Hepatocyte (in vitro differentiated cells): ENCODE results near the gene ANKRD13D. TPM values are rescaled to one million over a fixed set of nuclear protein-coding genes. Genes with fewer than 3 reads are reported as not detected.

ENCODE experiments used
- DNase-seq: peaks from one replicate; pipeline ENCODE4 v3.0.0-alpha.2; 2016; ENCODE audit warnings: low spot score
- H2AFZ ChIP-seq: fragments of 200-600 bp; sonication (generic); 2 replicates; pipeline ENCODE4 v1.6.0; 2016; ENCODE audit warnings: antibody characterized with exemption, mild to moderate bottlenecking
- H3K27ac ChIP-seq: fragments of 200-600 bp; sonication (generic); 2 replicates; pipeline ENCODE4 v1.5.1; 2016; ENCODE audit warnings: mild to moderate bottlenecking
- H3K27me3 ChIP-seq: fragments of 200-600 bp; sonication (generic); 2 replicates; pipeline ENCODE4 v1.6.1; 2016
- H3K36me3 ChIP-seq: fragments of 200-600 bp; sonication (generic); replicated peaks from 2 replicates; pipeline ENCODE4 v1.5.1; 2016; ENCODE audit warnings: low read depth; ENCODE audit not compliant: insufficient read depth
- H3K4me1 ChIP-seq: fragments of 200-600 bp; sonication (generic); 2 replicates; pipeline ENCODE4 v1.5.1; 2016; ENCODE audit warnings: mild to moderate bottlenecking, moderate library complexity; ENCODE audit not compliant: insufficient read depth
- H3K4me2 ChIP-seq: fragments of 200-600 bp; sonication (generic); 2 replicates; pipeline ENCODE4 v1.6.0; 2016
- H3K4me3 ChIP-seq: fragments of 200-600 bp; sonication (generic); 2 replicates; pipeline ENCODE4 v1.5.1; 2016; ENCODE audit warnings: mild to moderate bottlenecking
- H3K79me2 ChIP-seq: fragments of 200-600 bp; sonication (generic); 2 replicates; pipeline ENCODE4 v1.6.0; 2017; ENCODE audit warnings: mild to moderate bottlenecking
- H3K9me2 ChIP-seq: fragments of 200-600 bp; sonication (generic); replicated peaks from 2 replicates; pipeline ENCODE4 v1.6.0; 2017; ENCODE audit warnings: mild to moderate bottlenecking; ENCODE audit not compliant: insufficient read depth
- H3K9me3 ChIP-seq: fragments of 200-600 bp; sonication (generic); 2 replicates; pipeline ENCODE4 v1.5.1; 2016; ENCODE audit warnings: low read depth, mild to moderate bottlenecking
- H4K20me1 ChIP-seq: fragments of 200-600 bp; sonication (generic); 2 replicates; pipeline ENCODE4 v1.6.0; 2016; ENCODE audit warnings: mild to moderate bottlenecking; ENCODE audit not compliant: insufficient read depth, poor library complexity, severe bottlenecking
- EZH2 ChIP-seq: fragments of 200-600 bp; sonication (generic); IDR thresholded peaks from 2 replicates; pipeline ENCODE4 v1.6.1; 2016; ENCODE audit warnings: antibody characterized with exemption, mild to moderate bottlenecking, borderline replicate concordance
- EZH2phosphoT487 ChIP-seq: fragments of 200-600 bp; sonication (generic); IDR thresholded peaks from one replicate; pipeline ENCODE4 v1.6.1; 2018; ENCODE audit warnings: antibody characterized with exemption, mild to moderate bottlenecking, low read depth, moderate library complexity; ENCODE audit not compliant: unreplicated experiment, severe bottlenecking
- WGBS: methylation state at CpG from one replicate; pipeline ENCODE4 v1.1.6; 2016; ENCODE audit warnings: low lambda C conversion rate; ENCODE audit errors: missing lambda C conversion rate; 5-methylcytosine and 5-hydroxymethylcytosine counted together
- polyA plus RNA-seq: library from polyadenylated mRNA; unstranded; fragments of >200 nt; fragmentation: Nextera tagmentation; extraction: Ambion mirVana; gene quantifications from 2 replicates; pipeline ENCODE4 v1.2.1, GENCODE V29; 2016
- total RNA-seq: library from RNA; depleted of rRNA; stranded (reverse); fragments of >200 nt; gene quantifications from 2 replicates; pipeline ENCODE4 v1.2.3, GENCODE V29; 2014
- TF ChIP-seq, protein P1 (sequence below): fragments of 200-600 bp; sonication (generic); IDR thresholded peaks from 2 replicates; pipeline ENCODE4 v1.5.1; 2016; ENCODE audit warnings: antibody characterized with exemption, mild to moderate bottlenecking; ENCODE audit not compliant: poor library complexity

ANKRD13D gene
- total and polyA plus RNA-seq, 2 experiments from 2014 or later: 25.3 to 49.5 TPM

DNA sequence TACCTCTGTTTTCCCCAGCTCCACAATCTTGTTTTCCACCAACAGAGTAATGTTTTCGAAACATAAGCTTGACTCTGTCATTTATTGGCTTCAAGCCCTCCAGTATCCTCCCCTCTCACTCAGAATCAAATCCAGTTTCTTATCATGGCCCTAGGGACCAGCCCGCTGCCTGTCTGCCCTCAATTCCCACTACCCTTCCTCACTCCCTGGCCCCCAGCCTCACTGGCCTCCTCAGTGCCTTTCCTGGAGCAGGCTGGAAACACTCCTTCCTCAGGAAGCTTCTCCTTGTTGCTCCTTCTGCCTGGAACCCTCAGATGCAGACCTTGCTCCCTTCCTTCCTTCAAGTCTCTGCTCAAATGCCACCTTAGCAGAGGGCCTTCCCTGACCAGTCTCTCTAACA lies 60.4 kb downstream of the ANKRD13D start:
- WGBS: 96% methylated on average over 2 of the region's 2 CpGs
- Histone ChIP-seq H3K4me2 (no peak overlapping the region), H3K27ac (no peak overlapping the region), H3K36me3 (no peaks in the 10 kb centered on the region), H3K9me2 (no peaks in the 10 kb centered on the region), H2AFZ (no peak overlapping the region), H4K20me1 (no peaks in the 10 kb centered on the region), H3K4me3 (no peak overlapping the region), H3K27me3 (no peaks in the 10 kb centered on the region), H3K4me1 (peaks cover 33% of the 10 kb centered on the region), H3K9me3 (no peaks in the 10 kb centered on the region), H3K79me2 (peaks cover 16% of the 10 kb centered on the region)
- DNase-seq: no peak
- TF ChIP-seq EZH2 (no peak), EZH2phosphoT487 (no peak)
- TF ChIP-seq, protein P1, sequence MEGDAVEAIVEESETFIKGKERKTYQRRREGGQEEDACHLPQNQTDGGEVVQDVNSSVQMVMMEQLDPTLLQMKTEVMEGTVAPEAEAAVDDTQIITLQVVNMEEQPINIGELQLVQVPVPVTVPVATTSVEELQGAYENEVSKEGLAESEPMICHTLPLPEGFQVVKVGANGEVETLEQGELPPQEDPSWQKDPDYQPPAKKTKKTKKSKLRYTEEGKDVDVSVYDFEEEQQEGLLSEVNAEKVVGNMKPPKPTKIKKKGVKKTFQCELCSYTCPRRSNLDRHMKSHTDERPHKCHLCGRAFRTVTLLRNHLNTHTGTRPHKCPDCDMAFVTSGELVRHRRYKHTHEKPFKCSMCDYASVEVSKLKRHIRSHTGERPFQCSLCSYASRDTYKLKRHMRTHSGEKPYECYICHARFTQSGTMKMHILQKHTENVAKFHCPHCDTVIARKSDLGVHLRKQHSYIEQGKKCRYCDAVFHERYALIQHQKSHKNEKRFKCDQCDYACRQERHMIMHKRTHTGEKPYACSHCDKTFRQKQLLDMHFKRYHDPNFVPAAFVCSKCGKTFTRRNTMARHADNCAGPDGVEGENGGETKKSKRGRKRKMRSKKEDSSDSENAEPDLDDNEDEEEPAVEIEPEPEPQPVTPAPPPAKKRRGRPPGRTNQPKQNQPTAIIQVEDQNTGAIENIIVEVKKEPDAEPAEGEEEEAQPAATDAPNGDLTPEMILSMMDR: no peak

DNA sequence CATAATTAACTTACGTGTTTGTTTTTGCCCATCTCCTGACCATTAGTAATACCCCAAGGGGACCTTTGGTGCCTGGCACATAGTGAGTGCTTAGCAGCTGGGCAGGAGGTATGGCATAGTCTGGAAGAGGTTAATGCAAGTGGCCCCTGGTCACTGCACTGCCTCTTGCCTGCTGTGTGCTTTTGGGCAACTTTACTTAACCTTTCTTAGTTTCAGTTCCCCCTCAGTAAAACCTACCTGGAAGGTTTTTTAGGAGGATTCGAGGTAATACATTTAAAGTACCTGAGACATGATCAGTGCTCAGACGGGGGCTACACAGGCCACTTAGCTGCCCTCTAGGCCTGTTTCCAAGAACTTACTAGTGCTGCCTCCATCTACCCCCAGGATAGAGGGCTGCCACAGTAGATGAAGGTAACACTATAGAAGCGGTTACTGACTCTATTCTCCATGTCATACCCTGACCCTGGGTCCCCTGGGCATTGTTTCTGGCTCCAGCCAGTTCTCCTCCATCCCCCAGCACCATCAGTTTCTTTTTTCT lies 60.9 kb downstream of the ANKRD13D start:
- DNase-seq: no peak
- no peak overlapping the region for H2AFZ ChIP-seq
- no peak overlapping the region for H3K27ac ChIP-seq
- H3K36me3 ChIP-seq: no peaks in the 10 kb centered on the region
- no peak overlapping the region for H3K4me2 ChIP-seq
- H3K27me3 ChIP-seq: no peaks in the 10 kb centered on the region
- H3K9me2 ChIP-seq: no peaks in the 10 kb centered on the region
- peaks cover 16% of the 10 kb centered on the region for H3K79me2 ChIP-seq
- WGBS: 96% methylated on average over 4 of the region's 4 CpGs
- peaks cover 36% of the 10 kb centered on the region for H3K4me1 ChIP-seq
- no peak overlapping the region for H3K4me3 ChIP-seq
- H4K20me1 ChIP-seq: no peaks in the 10 kb centered on the region
- TF ChIP-seq, protein P1: no peak
- TF ChIP-seq EZH2 (no peak), EZH2phosphoT487 (no peak)
- H3K9me3 ChIP-seq: no peaks in the 10 kb centered on the region

DNA sequence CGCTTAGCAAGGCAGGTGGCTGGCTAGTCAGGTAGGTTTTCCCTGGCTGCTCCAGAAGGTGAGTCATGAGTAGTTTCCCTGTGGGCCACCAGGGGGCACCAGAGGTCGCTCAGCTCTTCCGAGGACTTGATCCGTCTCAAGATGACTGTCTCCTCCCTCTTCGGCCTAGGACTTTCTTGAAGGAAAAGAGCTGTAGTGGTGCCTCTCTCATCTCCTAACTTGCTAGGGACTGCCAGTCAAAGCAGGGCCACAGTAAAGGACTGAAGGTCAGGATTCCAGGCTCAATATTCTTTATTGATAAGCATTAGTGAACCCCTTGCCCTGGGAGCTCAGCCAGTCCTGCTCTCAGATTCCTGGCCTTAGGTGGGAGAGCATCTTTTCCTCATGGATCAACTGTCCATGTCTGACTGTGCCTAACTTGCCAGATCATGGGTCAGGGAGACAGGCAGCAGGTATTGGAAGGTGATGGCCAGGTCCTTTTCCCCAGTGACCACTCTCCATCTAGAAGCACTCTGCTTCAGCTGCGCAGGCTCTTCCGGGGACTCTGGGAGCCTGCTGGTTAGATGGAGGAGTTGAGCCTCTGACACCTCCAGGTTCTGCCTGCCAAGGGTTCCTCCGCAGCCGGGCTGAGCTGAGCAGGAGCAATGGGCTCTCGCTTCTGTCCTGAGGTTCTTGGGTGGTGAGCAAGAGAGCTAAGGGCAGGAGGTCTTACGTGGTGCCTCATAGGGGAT lies 62.3 kb downstream of the ANKRD13D start:
- TF ChIP-seq EZH2 (no peak), EZH2phosphoT487 (no peak)
- TF ChIP-seq, protein P1: peak; percentile 89
- H3K9me2 ChIP-seq: no peaks in the 10 kb centered on the region
- 57% methylated on average over 11 of the region's 11 CpGs for WGBS
- H3K36me3 ChIP-seq: no peaks in the 10 kb centered on the region
- no peaks in the 10 kb centered on the region for H3K9me3 ChIP-seq
- H2AFZ ChIP-seq: no peak overlapping the region
- H3K27me3 ChIP-seq: no peaks in the 10 kb centered on the region
- peak; percentile 90 for DNase-seq
- no peak overlapping the region for H3K4me3 ChIP-seq
- H3K4me1 ChIP-seq: peaks cover 49% of the 10 kb centered on the region
- H3K79me2 ChIP-seq: peaks cover 18% of the 10 kb centered on the region
- no peaks in the 10 kb centered on the region for H4K20me1 ChIP-seq
- peak overlapping the region; percentile 99 for H3K27ac ChIP-seq
- peak overlapping the region; percentile 92 for H3K4me2 ChIP-seq

Other genes starting within 250 kb of the ANKRD13D start
- 43.3 and 47.0 TPM in 2 replicates for gene RHOD, start 232.5 kb upstream of the ANKRD13D start, total RNA-seq
- gene RHOD, start 232.5 kb upstream of the ANKRD13D start, polyA plus RNA-seq: 55.5 and 77.6 TPM in 2 replicates
- 41.3 and 51.2 TPM in 2 replicates for gene KDM2A, start 170.0 kb upstream of the ANKRD13D start, total RNA-seq
- gene KDM2A, start 170.0 kb upstream of the ANKRD13D start, polyA plus RNA-seq: 18.7 and 19.7 TPM in 2 replicates
- 41.4 and 57.3 TPM in 2 replicates for gene GRK2, start 22.8 kb upstream of the ANKRD13D start, total RNA-seq
- gene GRK2, start 22.8 kb upstream of the ANKRD13D start, polyA plus RNA-seq: 59.6 and 64.1 TPM in 2 replicates
- 27.7 and 29.7 TPM in 2 replicates for gene SSH3, start 14.2 kb downstream of the ANKRD13D start, total RNA-seq
- gene SSH3, start 14.2 kb downstream of the ANKRD13D start, polyA plus RNA-seq: 49.5 and 66.4 TPM in 2 replicates
- gene POLD4, start 64.2 kb downstream of the ANKRD13D start, total RNA-seq: 69.8 and 74.4 TPM in 2 replicates
- gene POLD4, start 64.2 kb downstream of the ANKRD13D start, polyA plus RNA-seq: 97.4 and 117 TPM in 2 replicates
- 5.5 and 13.2 TPM in 2 replicates for gene CLCF1, start 84.3 kb downstream of the ANKRD13D start, total RNA-seq
- 6.5 and 9.4 TPM in 2 replicates for gene CLCF1, start 84.3 kb downstream of the ANKRD13D start, polyA plus RNA-seq
- gene RAD9A, start 102.7 kb downstream of the ANKRD13D start, total RNA-seq: 17.3 and 24.0 TPM in 2 replicates
- 20.2 and 25.0 TPM in 2 replicates for gene RAD9A, start 102.7 kb downstream of the ANKRD13D start, polyA plus RNA-seq
- gene PPP1CA, start 112.6 kb downstream of the ANKRD13D start, total RNA-seq: 146 and 152 TPM in 2 replicates
- 242 TPM in 2 replicates for gene PPP1CA, start 112.6 kb downstream of the ANKRD13D start, polyA plus RNA-seq
- gene TBC1D10C, start 114.8 kb downstream of the ANKRD13D start, total RNA-seq: 0.16 TPM in 1 of 2 replicates, not detected in the other
- 0.07 and 0.26 TPM in 2 replicates for gene TBC1D10C, start 114.8 kb downstream of the ANKRD13D start, polyA plus RNA-seq
- 0.92 and 2.4 TPM in 2 replicates for gene CARNS1, start 126.4 kb downstream of the ANKRD13D start, total RNA-seq
- gene CARNS1, start 126.4 kb downstream of the ANKRD13D start, polyA plus RNA-seq: 7.7 and 11.5 TPM in 2 replicates
- gene RPS6KB2, start 139.2 kb downstream of the ANKRD13D start, total RNA-seq: 59.9 and 65.0 TPM in 2 replicates
- 105 and 107 TPM in 2 replicates for gene RPS6KB2, start 139.2 kb downstream of the ANKRD13D start, polyA plus RNA-seq
- gene PTPRCAP, start 148.4 kb downstream of the ANKRD13D start, total RNA-seq: 2.5 and 3.4 TPM in 2 replicates
- 1.0 and 1.3 TPM in 2 replicates for gene PTPRCAP, start 148.4 kb downstream of the ANKRD13D start, polyA plus RNA-seq
- gene CORO1B, start 154.2 kb downstream of the ANKRD13D start, total RNA-seq: 104 and 118 TPM in 2 replicates
- 150 and 152 TPM in 2 replicates for gene CORO1B, start 154.2 kb downstream of the ANKRD13D start, polyA plus RNA-seq
- gene GPR152, start 163.4 kb downstream of the ANKRD13D start, total RNA-seq: not detected in 2 replicates
- not detected in 2 replicates for gene GPR152, start 163.4 kb downstream of the ANKRD13D start, polyA plus RNA-seq
- gene CABP4, start 166.1 kb downstream of the ANKRD13D start, total RNA-seq: not detected in 2 replicates
- not detected in 2 replicates for gene CABP4, start 166.1 kb downstream of the ANKRD13D start, polyA plus RNA-seq
- 40.9 and 43.2 TPM in 2 replicates for gene TMEM134, start 179.9 kb downstream of the ANKRD13D start, total RNA-seq
- gene TMEM134, start 179.9 kb downstream of the ANKRD13D start, polyA plus RNA-seq: 93.7 and 107 TPM in 2 replicates
- gene AIP, start 193.7 kb downstream of the ANKRD13D start, total RNA-seq: 35.3 and 50.7 TPM in 2 replicates
- gene AIP, start 193.7 kb downstream of the ANKRD13D start, polyA plus RNA-seq: 44.0 and 45.2 TPM in 2 replicates
- gene PITPNM1, start 216.1 kb downstream of the ANKRD13D start, total RNA-seq: 26.3 and 28.1 TPM in 2 replicates
- 32.4 and 39.8 TPM in 2 replicates for gene PITPNM1, start 216.1 kb downstream of the ANKRD13D start, polyA plus RNA-seq
- gene CDK2AP2, start 218.9 kb downstream of the ANKRD13D start, total RNA-seq: 47.3 and 54.3 TPM in 2 replicates
- gene CDK2AP2, start 218.9 kb downstream of the ANKRD13D start, polyA plus RNA-seq: 174 and 177 TPM in 2 replicates
- gene CABP2, start 234.1 kb downstream of the ANKRD13D start, total RNA-seq: not detected in 2 replicates
- not detected in 2 replicates for gene CABP2, start 234.1 kb downstream of the ANKRD13D start, polyA plus RNA-seq